22Rv1 (cell line): Measurements from ENCODE around the gene RAB8A.

Source experiments
- ZFX ChIP-seq: fragments of 450-650 bp; IDR thresholded peaks from 2 replicates; pipeline ENCODE4 v1.6.1; 2017; ENCODE audit warnings: antibody characterized with exemption, borderline replicate concordance
- TF ChIP-seq, protein P1 (sequence below): fragments of 450-650 bp; IDR thresholded peaks from 2 replicates; pipeline ENCODE4 v1.5.1; 2017; ENCODE audit warnings: mild to moderate bottlenecking

DNA sequence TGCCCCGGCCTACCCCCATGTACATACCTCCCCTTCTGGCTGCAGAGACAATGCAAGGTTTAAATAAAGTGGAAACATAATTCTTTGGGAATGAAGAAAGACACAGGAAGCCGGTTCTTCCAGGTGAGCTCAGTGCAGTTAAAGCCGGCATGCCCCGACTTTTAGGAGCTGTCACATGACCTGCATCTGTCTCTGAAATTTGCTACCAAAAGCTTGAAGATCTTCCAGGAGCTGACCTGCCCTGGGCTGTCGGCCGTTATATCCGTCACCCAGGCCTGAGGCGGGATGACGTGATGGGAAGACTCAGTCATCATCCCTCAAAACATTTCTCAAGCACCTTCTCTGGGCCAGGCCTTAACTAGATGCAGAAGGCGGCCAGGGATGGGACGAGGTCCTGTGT lies 10.3 kb downstream of the RAB8A start:
- TF ChIP-seq, protein P1, sequence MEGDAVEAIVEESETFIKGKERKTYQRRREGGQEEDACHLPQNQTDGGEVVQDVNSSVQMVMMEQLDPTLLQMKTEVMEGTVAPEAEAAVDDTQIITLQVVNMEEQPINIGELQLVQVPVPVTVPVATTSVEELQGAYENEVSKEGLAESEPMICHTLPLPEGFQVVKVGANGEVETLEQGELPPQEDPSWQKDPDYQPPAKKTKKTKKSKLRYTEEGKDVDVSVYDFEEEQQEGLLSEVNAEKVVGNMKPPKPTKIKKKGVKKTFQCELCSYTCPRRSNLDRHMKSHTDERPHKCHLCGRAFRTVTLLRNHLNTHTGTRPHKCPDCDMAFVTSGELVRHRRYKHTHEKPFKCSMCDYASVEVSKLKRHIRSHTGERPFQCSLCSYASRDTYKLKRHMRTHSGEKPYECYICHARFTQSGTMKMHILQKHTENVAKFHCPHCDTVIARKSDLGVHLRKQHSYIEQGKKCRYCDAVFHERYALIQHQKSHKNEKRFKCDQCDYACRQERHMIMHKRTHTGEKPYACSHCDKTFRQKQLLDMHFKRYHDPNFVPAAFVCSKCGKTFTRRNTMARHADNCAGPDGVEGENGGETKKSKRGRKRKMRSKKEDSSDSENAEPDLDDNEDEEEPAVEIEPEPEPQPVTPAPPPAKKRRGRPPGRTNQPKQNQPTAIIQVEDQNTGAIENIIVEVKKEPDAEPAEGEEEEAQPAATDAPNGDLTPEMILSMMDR, result no peak
- TF ChIP-seq ZFX, result no peak
